GM23338 (cell line): ENCODE data around the gene ABHD15. TPM values are rescaled to one million over a fixed set of nuclear protein-coding genes. Genes with fewer than 3 reads are reported as not detected.

ENCODE experiments used
- ATAC-seq: fragments of 200-7000 bp; cut with Tn5 transposase; 3 replicates; pipeline ENCODE4 v1.9.1; 2020
- DNase-seq: peaks from one replicate; pipeline ENCODE4 v3.0.0-alpha.2; 2015; ENCODE audit warnings: low spot score
- H2AFZ ChIP-seq: fragments of 200-600 bp; sonication (generic); 2 replicates; pipeline ENCODE4 v1.8.0; 2016; ENCODE audit warnings: antibody characterized with exemption, mild to moderate bottlenecking, moderate library complexity
- H3F3A ChIP-seq: fragments of 200-600 bp; sonication (generic); replicated peaks from 2 replicates; pipeline ENCODE4 v1.8.0; 2017; ENCODE audit warnings: antibody characterized with exemption, mixed run types, low read depth
- H3K27ac ChIP-seq: fragments of 200-600 bp; sonication (generic); 2 replicates; pipeline ENCODE4 v1.6.1; 2016; ENCODE audit warnings: low read depth
- H3K27me3 ChIP-seq: fragments of 200-600 bp; sonication (generic); 2 replicates; pipeline ENCODE4 v1.8.0; 2016; ENCODE audit warnings: mild to moderate bottlenecking, mixed run types, moderate library complexity; ENCODE audit not compliant: insufficient read depth
- H3K36me3 ChIP-seq: fragments of 200-600 bp; sonication (generic); 2 replicates; pipeline ENCODE4 v1.8.0; 2016; ENCODE audit warnings: mild to moderate bottlenecking; ENCODE audit not compliant: insufficient read depth
- H3K4me1 ChIP-seq: fragments of 200-600 bp; sonication (generic); 2 replicates; pipeline ENCODE4 v1.8.0; 2016; ENCODE audit warnings: mild to moderate bottlenecking, moderate library complexity; ENCODE audit not compliant: insufficient read depth
- H3K4me2 ChIP-seq: fragments of 200-600 bp; sonication (generic); 2 replicates; pipeline ENCODE4 v1.7.1; 2017; ENCODE audit warnings: mixed run types
- H3K4me3 ChIP-seq: fragments of 200-600 bp; sonication (generic); 2 replicates; pipeline ENCODE4 v1.6.1; 2016; ENCODE audit warnings: mixed run types
- H3K79me2 ChIP-seq: fragments of 200-600 bp; sonication (generic); replicated peaks from 2 replicates; pipeline ENCODE4 v1.8.0; 2017; ENCODE audit warnings: mild to moderate bottlenecking; ENCODE audit not compliant: insufficient read depth
- H3K9me2 ChIP-seq: fragments of 200-600 bp; sonication (generic); 2 replicates; pipeline ENCODE4 v1.8.0; 2017; ENCODE audit not compliant: insufficient read depth
- H4K20me1 ChIP-seq: fragments of 200-600 bp; sonication (generic); replicated peaks from 2 replicates; pipeline ENCODE4 v1.8.0; 2017; ENCODE audit warnings: mild to moderate bottlenecking; ENCODE audit not compliant: insufficient read depth
- H3K27ac Mint-ChIP-seq: 2 replicates; pipeline ENCODE4 v1.8.0; 2020; ENCODE audit warnings: inconsistent platforms, mild to moderate bottlenecking, moderate library complexity, mixed read lengths
- H3K27me3 Mint-ChIP-seq: 3 replicates; pipeline ENCODE4 v1.8.0; 2022; ENCODE audit warnings: low read depth, mild to moderate bottlenecking, moderate library complexity, mixed read lengths, inconsistent platforms; ENCODE audit not compliant: insufficient read depth, poor library complexity
- H3K36me3 Mint-ChIP-seq: 3 replicates; pipeline ENCODE4 v1.8.0; 2021; ENCODE audit warnings: low read depth, mild to moderate bottlenecking, inconsistent platforms, moderate library complexity, mixed read lengths
- H3K4me1 Mint-ChIP-seq: 3 replicates; pipeline ENCODE4 v1.8.0; 2020; ENCODE audit warnings: mild to moderate bottlenecking, inconsistent platforms, mixed read lengths
- H3K4me3 Mint-ChIP-seq: 3 replicates; pipeline ENCODE4 v1.8.0; 2021; ENCODE audit warnings: moderate library complexity, mild to moderate bottlenecking, inconsistent platforms, mixed read lengths
- H3K9me3 Mint-ChIP-seq: 3 replicates; pipeline ENCODE4 v1.8.0; 2020; ENCODE audit warnings: moderate library complexity, mild to moderate bottlenecking, inconsistent platforms, mixed read lengths
- CREB1 ChIP-seq: fragments of 250-450 bp; sonication (Bioruptor Pico); IDR thresholded peaks from 2 replicates; pipeline ENCODE4 v1.5.0; 2020; ENCODE audit warnings: low read depth, mild to moderate bottlenecking, moderate library complexity
- ETS1 ChIP-seq: IDR thresholded peaks from 2 replicates; pipeline ENCODE4 v1.6.1; 2016; ENCODE audit warnings: antibody characterized with exemption
- EZH2 ChIP-seq: fragments of 200-600 bp; sonication (generic); IDR thresholded peaks from one replicate; pipeline ENCODE4 v1.8.0; 2017; ENCODE audit warnings: antibody characterized with exemption, mild to moderate bottlenecking, low read depth; ENCODE audit not compliant: unreplicated experiment
- EZH2phosphoT487 ChIP-seq: fragments of 200-600 bp; sonication (generic); IDR thresholded peaks from one replicate; pipeline ENCODE4 v1.8.1; 2018; ENCODE audit warnings: antibody characterized with exemption; ENCODE audit not compliant: unreplicated experiment
- NANOG ChIP-seq: IDR thresholded peaks from 2 replicates; pipeline ENCODE4 v1.6.1; 2016; ENCODE audit warnings: antibody characterized with exemption, borderline replicate concordance
- POLR2AphosphoS5 ChIP-seq: IDR thresholded peaks from 2 replicates; pipeline ENCODE4 v1.6.1; 2016; ENCODE audit warnings: antibody characterized with exemption, low read depth
- REST ChIP-seq: IDR thresholded peaks from one replicate; pipeline ENCODE4 v1.6.1; 2018; ENCODE audit warnings: antibody characterized with exemption; ENCODE audit not compliant: unreplicated experiment
- STAT1 ChIP-seq: IDR thresholded peaks from one replicate; pipeline ENCODE4 v1.6.1; 2016; ENCODE audit warnings: antibody characterized with exemption; ENCODE audit not compliant: unreplicated experiment
- ZNF331 ChIP-seq: fragments of 250-450 bp; sonication (Bioruptor Pico); IDR thresholded peaks from 2 replicates; pipeline ENCODE4 v1.5.0; 2020; ENCODE audit warnings: low read depth, mild to moderate bottlenecking, moderate library complexity
- ZNF462 ChIP-seq: fragments of 250-450 bp; sonication (Bioruptor Pico); IDR thresholded peaks from 2 replicates; pipeline ENCODE4 v1.5.0; 2020; ENCODE audit warnings: mild to moderate bottlenecking, moderate library complexity
- polyA plus RNA-seq: library from polyadenylated mRNA; unstranded; fragments of >200 nt; fragmentation: Nextera tagmentation; extraction: Ambion mirVana; gene quantifications from 2 replicates; pipeline ENCODE4 v1.2.1, GENCODE V29; 2016
- total RNA-seq: library from RNA; depleted of rRNA; stranded (reverse); fragments of >200 nt; shearing (Covaris generic); gene quantifications from 2 replicates; pipeline ENCODE4 v1.2.3, GENCODE V29; 2014

Gene ABHD15
- total and polyA plus RNA-seq, 2 experiments from 2014 or later: 0.27 to 2.5 TPM

- no peak for TF ChIP-seq ZNF331
- TF ChIP-seq STAT1: no peak
- TF ChIP-seq POLR2AphosphoS5: no peak
- no peak for TF ChIP-seq ETS1
- TF ChIP-seq REST: no peak
- no peak for TF ChIP-seq EZH2
- TF ChIP-seq ZNF462 (CRISPR knock-in tag): no peak
- TF ChIP-seq CREB1: no peak
- no peak for TF ChIP-seq NANOG
- TF ChIP-seq EZH2phosphoT487: no peak
- Histone ChIP-seq H3K27me3 (no peaks in the 10 kb centered on the region), H3K4me3 (no peak overlapping the region), H3K4me1 (peaks cover 6% of the 10 kb centered on the region; the same call in 1 of the 2 replicates), H3K79me2 (no peaks in the 10 kb centered on the region), H4K20me1 (peaks cover 4% of the 10 kb centered on the region; the same call in 1 of the 2 replicates), H3K36me3 (no peaks in the 10 kb centered on the region; the same call in 1 of the 2 replicates), H3K27ac (no peak overlapping the region), H2AFZ (no peak overlapping the region), H3F3A (0 out of 2 replicates have a peak, but pooled peaks cover 9% of the 10 kb centered on the region), H3K4me2 (no peak overlapping the region), H3K9me2 (no peaks in the 10 kb centered on the region)
- Mint-ChIP-seq H3K27me3 (peaks cover 6% of the 10 kb centered on the region), H3K9me3 (no peaks in the 10 kb centered on the region), H3K4me3 (no peak overlapping the region; the same call in 2 of the 3 replicates), H3K4me1 (peaks cover 9% of the 10 kb centered on the region; the same call in 2 of the 3 replicates), H3K27ac (no peak overlapping the region), H3K36me3 (peaks cover 37% of the 10 kb centered on the region)
- no peak for DNase-seq
- ATAC-seq: no peak
These were observed 12.0 kb upstream of the ABHD15 start for GRCh38 chr17:29578626-29579485.
